Stimulated activated CD8-positive, alpha-beta memory T cell treated with anti-CD3 and anti-CD28 coated beads, Interleukin-7, amount 100 ng/mL, for 4 hours (primary cell): Measurements from ENCODE around the gene ADAMTS19.
"Not testable (repeated sequence)": the region's sequence is repeated elsewhere in the genome, so short reads cannot be mapped to it uniquely, and the experiment has no call there.

Source experiments
- DNase-seq, 2 donors: peaks; one replicate each; pipeline ENCODE4 v3.0.0-alpha.2; 2020; ENCODE audit warnings: low read depth in 2 of 2

The ADAMTS19 gene

GRCh38 chr5:129584496-129584895 is 124.4 kb downstream of the ADAMTS19 start:
- DNase-seq, result not testable (repeated sequence)

- no peak for DNase-seq
Measured at GRCh38 chr5:129591508-129592160, 131.5 kb downstream of the ADAMTS19 start.

DNA sequence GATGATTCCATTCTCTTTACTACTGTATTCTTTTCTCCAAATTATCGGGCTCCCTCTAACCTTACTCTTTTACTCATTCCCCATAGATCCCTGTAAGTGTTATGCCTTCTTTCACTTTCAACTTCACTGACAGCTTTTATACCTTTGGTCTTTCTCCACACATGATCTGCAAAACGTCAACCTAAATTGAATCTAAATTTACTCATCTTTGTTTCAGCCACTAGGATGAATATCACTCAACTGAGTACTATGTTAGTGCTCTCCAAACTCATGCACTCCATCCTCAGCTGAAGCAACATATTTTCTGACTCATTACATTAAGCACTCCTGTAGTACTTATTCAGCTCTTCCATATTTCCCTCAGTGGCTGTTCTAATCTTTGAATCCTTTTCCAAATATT is 133.4 kb downstream of the ADAMTS19 start:
- no peak for DNase-seq

- DNase-seq, result no peak
Measured at GRCh38 chr5:129601576-129601975, 141.5 kb downstream of the ADAMTS19 start.

GRCh38 chr5:129608350-129608749 is 148.3 kb downstream of the ADAMTS19 start:
- no peak for DNase-seq

- DNase-seq, result no peak
Measured at GRCh38 chr5:129609710-129610109, 149.6 kb downstream of the ADAMTS19 start.

DNA sequence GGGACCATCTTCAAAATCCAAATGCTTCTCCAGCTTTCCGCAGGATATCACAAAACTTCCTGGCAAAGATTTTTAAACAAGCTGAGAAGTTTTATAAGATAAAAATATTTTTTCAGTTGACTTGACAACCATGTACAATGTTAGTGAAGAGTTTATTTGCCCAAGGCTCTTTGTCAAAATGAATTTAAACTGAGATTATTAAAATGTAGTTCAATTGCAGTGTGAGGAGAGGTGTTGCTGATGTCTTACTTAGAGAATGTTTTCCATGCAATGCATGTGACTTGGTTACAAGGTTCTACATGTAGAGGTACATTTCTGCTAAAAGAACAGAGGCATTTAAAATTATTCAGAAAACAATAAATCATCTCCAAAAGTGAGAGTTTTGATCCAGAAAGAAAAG is 156.4 kb downstream of the ADAMTS19 start:
- no peak for DNase-seq

- no peak for DNase-seq
Measured at GRCh38 chr5:129617206-129617605, 157.1 kb downstream of the ADAMTS19 start.

DNA sequence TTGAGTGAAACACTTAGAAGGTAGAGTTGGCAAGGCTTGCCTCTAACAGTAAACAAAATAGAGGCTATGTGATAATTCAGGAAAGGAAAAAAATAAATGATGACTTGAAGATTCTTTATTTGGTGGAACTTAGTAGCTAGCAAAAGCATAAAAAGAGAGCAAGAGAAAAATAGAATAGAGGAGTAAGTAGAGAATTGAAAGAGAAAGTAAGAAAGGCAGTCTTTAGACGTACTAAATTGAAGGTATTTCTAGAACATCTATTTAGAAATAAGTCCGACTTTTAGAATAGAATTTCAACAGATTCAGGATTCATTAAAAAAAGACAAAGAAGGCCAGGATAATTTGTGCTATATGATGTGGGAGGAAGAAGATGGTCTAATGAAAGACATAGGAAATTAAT is 159.7 kb downstream of the ADAMTS19 start:
- DNase-seq, result no peak

DNA sequence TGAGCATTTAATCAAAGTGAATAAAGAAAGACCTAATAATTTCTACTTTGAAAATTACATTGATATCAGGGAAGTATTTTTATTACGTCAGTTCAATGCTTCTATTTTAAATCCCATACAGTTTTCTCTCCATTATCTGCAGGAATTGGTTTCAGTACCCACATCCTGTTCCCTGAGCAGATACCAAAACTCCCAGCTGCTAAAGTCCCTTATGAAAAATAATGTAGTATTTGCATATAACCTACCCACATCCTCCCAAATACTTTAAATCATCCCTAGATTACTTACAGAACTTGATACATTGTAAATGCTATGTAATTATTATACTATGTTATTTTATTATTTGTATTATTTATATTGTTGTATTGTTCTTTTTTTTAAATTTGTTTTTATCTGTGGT is 162.4 kb downstream of the ADAMTS19 start:
- no peak for DNase-seq

DNA sequence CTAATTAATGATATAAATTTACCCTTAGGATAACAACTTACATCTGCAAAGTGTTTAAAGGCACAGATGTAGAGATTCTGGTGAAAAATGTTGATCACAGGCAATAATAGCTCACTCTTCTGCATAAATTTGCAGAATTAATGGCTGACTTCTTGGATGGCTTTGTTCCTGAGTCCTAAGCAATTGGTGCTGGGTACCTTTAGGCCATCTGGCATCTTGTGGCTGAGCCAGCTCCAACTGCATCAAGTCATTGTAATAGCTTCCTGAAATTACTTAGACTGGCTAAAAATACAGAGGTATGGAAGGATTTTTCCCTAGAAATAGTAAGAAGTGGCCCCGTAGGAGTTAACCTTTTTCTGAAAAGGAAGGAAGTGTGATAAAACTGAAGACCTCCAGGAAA is 169.5 kb downstream of the ADAMTS19 start:
- DNase-seq, result no peak

GRCh38 chr5:129630101-129630500 is 170.0 kb downstream of the ADAMTS19 start:
- no peak for DNase-seq

- no peak for DNase-seq
Measured at GRCh38 chr5:129631961-129632360, 171.9 kb downstream of the ADAMTS19 start.

DNA sequence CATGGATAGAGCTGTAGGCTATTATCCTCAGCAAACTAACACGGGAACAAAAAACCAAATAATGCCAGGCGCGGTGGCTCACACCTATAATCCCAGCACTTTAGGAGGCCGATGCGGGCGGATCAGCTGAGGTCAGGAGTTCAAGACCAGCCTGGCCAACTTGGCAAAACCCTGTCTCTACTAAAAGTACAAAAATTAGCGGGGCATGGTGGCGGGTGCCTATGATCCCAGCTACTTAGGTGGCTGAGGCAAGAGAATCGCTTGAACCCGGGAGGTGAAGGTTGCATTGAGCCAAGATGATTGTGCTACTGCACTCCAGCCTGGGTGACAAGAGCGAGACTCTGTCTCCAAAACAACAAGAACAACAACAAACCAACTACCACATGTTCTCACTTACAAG is 177.4 kb downstream of the ADAMTS19 start:
- DNase-seq, result not testable (repeated sequence)

- no peak for DNase-seq
Measured at GRCh38 chr5:129639331-129639730, 179.2 kb downstream of the ADAMTS19 start.

DNA sequence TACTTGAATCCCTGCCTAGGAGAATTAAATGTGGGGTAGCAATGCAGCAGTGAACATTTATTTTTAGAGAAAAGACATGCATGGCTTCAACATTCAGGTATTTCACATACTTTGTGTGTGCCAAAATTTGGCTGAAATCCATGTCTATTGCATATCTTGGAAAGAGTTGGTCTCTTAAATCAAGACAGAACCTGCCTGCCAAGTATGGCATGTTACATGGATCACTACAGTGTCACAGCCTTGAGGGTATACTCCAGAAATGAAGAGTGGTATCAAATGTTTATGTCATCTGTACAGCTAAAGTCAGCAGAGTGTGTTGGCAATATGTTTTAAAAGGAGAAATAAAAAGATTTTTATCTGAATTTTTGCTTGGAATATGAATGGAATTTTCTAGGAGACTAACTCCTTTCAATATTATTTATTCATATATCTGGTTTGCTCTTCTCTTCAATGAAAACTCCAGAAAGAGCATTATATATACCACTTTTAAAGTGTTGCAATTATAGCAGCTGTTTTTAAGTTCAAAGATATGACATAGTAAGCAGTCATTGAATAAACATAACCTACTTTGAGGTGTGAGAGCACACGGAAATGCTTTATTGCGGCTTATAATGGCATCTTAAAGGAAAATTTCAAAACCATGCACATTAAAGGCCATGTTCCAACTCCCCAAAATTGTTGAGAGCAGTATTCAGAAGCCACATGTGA is 192.4 kb downstream of the ADAMTS19 start:
- no peak for DNase-seq

GRCh38 chr5:129653057-129653375 is 192.9 kb downstream of the ADAMTS19 start:
- DNase-seq, result no peak

DNA sequence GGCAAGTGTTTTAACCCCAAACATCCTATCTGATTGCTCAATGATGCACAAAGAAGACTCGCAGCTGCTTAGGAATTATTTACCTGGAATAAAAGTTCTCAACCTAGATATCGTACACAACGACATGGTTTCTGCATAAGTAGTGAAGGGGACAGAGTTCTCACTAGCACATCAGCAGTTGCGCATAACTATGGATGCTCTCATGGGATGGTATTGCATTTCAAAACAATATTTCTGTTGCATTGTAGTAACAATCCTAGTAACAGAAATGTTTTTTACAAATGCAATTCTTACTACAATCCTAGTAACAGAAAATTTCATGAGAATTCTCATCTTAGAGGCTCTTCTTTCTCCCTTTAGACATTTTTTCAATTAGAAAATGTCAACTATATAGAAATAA is 193.3 kb downstream of the ADAMTS19 start:
- DNase-seq, result no peak

DNA sequence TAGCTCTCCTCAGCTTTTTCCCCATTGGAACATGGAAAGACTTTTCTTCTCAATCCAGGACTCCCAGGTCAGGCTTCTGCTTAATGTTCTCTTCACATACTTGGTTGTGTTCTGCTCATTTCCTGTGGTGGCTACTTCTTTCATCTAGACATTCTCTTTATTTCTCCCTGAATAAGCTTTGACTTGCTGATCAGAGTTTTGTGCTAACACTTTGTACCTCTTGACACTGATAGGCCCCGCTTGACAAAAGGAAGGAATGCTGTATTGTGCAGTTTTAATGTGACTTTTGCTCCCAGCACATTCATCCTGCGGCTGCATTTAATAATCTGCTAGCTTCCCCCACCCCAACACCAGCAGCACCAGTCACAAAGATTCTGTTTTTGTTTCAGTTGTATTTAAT is 196.9 kb downstream of the ADAMTS19 start:
- no peak for DNase-seq

- DNase-seq, result no peak
Measured at GRCh38 chr5:129658801-129659200, 198.7 kb downstream of the ADAMTS19 start.

DNA sequence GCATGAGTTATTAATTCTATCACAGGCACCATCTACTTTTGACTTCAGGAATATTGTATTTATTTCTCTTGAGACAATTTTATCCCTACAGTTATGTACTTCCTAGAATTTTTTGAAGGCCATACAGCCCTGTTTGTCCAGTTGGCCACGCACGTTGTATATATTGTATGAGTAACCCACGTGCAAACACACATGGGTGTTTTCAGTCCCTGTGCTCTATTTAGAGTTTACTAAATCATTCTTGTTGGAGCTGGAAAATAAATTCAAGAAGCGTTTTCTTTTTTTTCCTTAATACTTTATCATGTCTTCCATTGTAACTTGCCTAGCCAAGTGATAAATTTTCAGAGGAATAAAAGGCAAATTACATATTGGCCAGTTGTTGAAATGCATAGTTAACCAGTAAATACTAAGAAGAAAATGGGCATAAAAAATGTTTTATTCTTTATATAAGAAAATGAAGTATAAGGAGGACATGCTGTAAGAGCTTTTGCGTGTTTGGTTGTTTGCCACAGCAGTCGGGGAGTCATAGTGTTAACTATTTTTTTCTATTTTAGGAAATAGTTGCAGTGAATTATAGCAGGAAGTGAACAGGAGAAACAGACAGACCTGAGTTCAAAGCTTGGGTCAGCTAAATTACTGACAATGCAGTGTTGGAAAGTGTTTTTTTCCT is 201.4 kb downstream of the ADAMTS19 start:
- no peak for DNase-seq

- DNase-seq, result no peak
Measured at GRCh38 chr5:129664336-129664937, 204.3 kb downstream of the ADAMTS19 start.
